HepG2 (cell line): ENCODE results near the gene CTSA. TPM values are rescaled to one million over a fixed set of nuclear protein-coding genes. Genes with fewer than 3 reads are reported as not detected.
A peak's percentile ranks its signal among the peaks of the same experiment; 100 is the strongest.

Source experiments
- ARID2 ChIP-seq: sonication (generic); formaldehyde crosslinking; IDR thresholded peaks from 2 replicates; pipeline ENCODE4 v1.8.1; 2022; ENCODE audit warnings: mild to moderate bottlenecking, missing genetic modification reagents, borderline replicate concordance
- CBFB ChIP-seq: sonication (generic); formaldehyde crosslinking; IDR thresholded peaks from 2 replicates; pipeline ENCODE4 v1.4.0; 2020; ENCODE audit warnings: missing genetic modification reagents
- EZH2 ChIP-seq: conservative IDR thresholded peaks from 2 replicates; pipeline ENCODE4 v1.6.1; 2012; ENCODE audit warnings: mild to moderate bottlenecking, low read depth, low read length, moderate library complexity
- HES4 ChIP-seq: sonication (generic); formaldehyde crosslinking; IDR thresholded peaks from 2 replicates; pipeline ENCODE4 v1.9.0; 2021; ENCODE audit warnings: mild to moderate bottlenecking, missing genetic modification reagents, borderline replicate concordance
- HINFP ChIP-seq: sonication (generic); formaldehyde crosslinking; IDR thresholded peaks from 2 replicates; pipeline ENCODE4 v1.4.0; 2020; ENCODE audit warnings: low read depth, mild to moderate bottlenecking, missing genetic modification reagents
- HMGXB3 ChIP-seq: sonication (generic); formaldehyde crosslinking; IDR thresholded peaks from 2 replicates; pipeline ENCODE4 v1.4.0; 2020; ENCODE audit warnings: missing genetic modification reagents, borderline replicate concordance
- HNRNPUL1 ChIP-seq: fragments of 200-400 bp; formaldehyde crosslinking; IDR thresholded peaks from 2 replicates; pipeline ENCODE4 v1.6.1; 2017; ENCODE audit warnings: low read depth, mild to moderate bottlenecking, low read length, moderate library complexity
- IKZF1 ChIP-seq: fragments of 450-650 bp; IDR thresholded peaks from 2 replicates; pipeline ENCODE4 v1.7.1; 2016
- KLF9 ChIP-seq: IDR thresholded peaks from 2 replicates; pipeline ENCODE4 v1.6.1; 2016; ENCODE audit warnings: low read depth
- KMT2A ChIP-seq: sonication (generic); formaldehyde crosslinking; IDR thresholded peaks from 2 replicates; pipeline ENCODE4 v1.4.0; 2020; ENCODE audit warnings: missing genetic modification reagents
- SKI ChIP-seq: fragments of 450-650 bp; IDR thresholded peaks from one replicate; pipeline ENCODE4 v1.6.1; 2018; ENCODE audit warnings: mild to moderate bottlenecking; ENCODE audit not compliant: partially characterized antibody
- SMAD3 ChIP-seq: sonication (generic); formaldehyde crosslinking; IDR thresholded peaks from 2 replicates; pipeline ENCODE4 v1.4.0; 2020; ENCODE audit warnings: missing genetic modification reagents
- TBX3 ChIP-seq: fragments of 450-650 bp; IDR thresholded peaks from 2 replicates; pipeline ENCODE4 v1.6.1; 2017; ENCODE audit warnings: antibody characterized with exemption, mild to moderate bottlenecking, inconsistent platforms, borderline replicate concordance
- ZFP1 ChIP-seq: IDR thresholded peaks from 2 replicates; pipeline ENCODE4 v1.6.1; 2016
- ZKSCAN5 ChIP-seq: sonication (generic); formaldehyde crosslinking; IDR thresholded peaks from 2 replicates; pipeline ENCODE4 v1.5.1; 2020; ENCODE audit warnings: mild to moderate bottlenecking, missing genetic modification reagents
- ZMYM3 ChIP-seq: sonication (generic); formaldehyde crosslinking; IDR thresholded peaks from 2 replicates; pipeline ENCODE4 v1.5.1; 2020; ENCODE audit warnings: mild to moderate bottlenecking, missing genetic modification reagents
- ZNF367 ChIP-seq: sonication (generic); formaldehyde crosslinking; IDR thresholded peaks from 2 replicates; pipeline ENCODE4 v1.4.0; 2020; ENCODE audit warnings: missing genetic modification reagents, borderline replicate concordance
- ZNF574 ChIP-seq: sonication (generic); formaldehyde crosslinking; IDR thresholded peaks from 2 replicates; pipeline ENCODE4 v1.4.0; 2020; ENCODE audit warnings: missing genetic modification reagents
- ZNF576 ChIP-seq: sonication (generic); formaldehyde crosslinking; IDR thresholded peaks from 2 replicates; pipeline ENCODE4 v1.4.0; 2020; ENCODE audit warnings: mild to moderate bottlenecking, missing genetic modification reagents
- ZNF580 ChIP-seq: IDR thresholded peaks from 2 replicates; pipeline ENCODE4 v1.6.1; 2016; ENCODE audit warnings: low read depth, borderline replicate concordance
- ZNF768 ChIP-seq: sonication (generic); formaldehyde crosslinking; IDR thresholded peaks from 2 replicates; pipeline ENCODE4 v1.4.0; 2020; ENCODE audit warnings: missing genetic modification reagents
- polyA plus RNA-seq, 8 experiments: library from polyadenylated mRNA; depleted of rRNA in 3 of 8; stranded (reverse) in 7 of 8; unstranded in 1 of 8; fragments of >200 nt; fragmentation: Illumina TruSeq in 4 of 8; extraction: Trizol in 4 of 8; gene quantifications; 2 replicates each; pipeline versions ENCODE4 v1.2.1 to v1.2.3, GENCODE V29; 2011 to 2016; ENCODE audit warnings: low read depth in 4 of 8, missing spikeins in 1 of 8, mixed read lengths in 1 of 8; ENCODE audit not compliant: insufficient read depth in 1 of 8
- total RNA-seq, 5 experiments: library from RNA; depleted of rRNA; stranded (reverse); fragments of >200 nt; fragmentation: Illumina TruSeq; extraction: Trizol; gene quantifications; 2 replicates each; pipeline ENCODE4 v1.2.3, GENCODE V29; 2016; ENCODE audit warnings: low read depth in 1 of 5

Gene CTSA
- total and polyA plus RNA-seq, 2 of the 13 experiments (the other 11 are each of a cell fraction or from before 2014, with no cell fraction given), result 202 to 231 TPM

GRCh38 chr20:45909817-45910669, 18.9 kb downstream of the CTSA start (continued):
- TF ChIP-seq HMGXB3 (no peak; the same call in 1 of the 2 replicates), CBFB (CRISPR knock-in tag) (no peak), EZH2 (no peak), KMT2A (CRISPR knock-in tag) (peak; percentile 39; the same call in 1 of the 2 replicates), KLF9 (CRISPR knock-in tag) (no peak), IKZF1 (no peak), ZMYM3 (CRISPR knock-in tag) (peak; percentile 44; the same call in 1 of the 2 replicates), HINFP (CRISPR knock-in tag) (no peak), ZNF580 (CRISPR knock-in tag) (no peak), ZFP1 (CRISPR knock-in tag) (no peak), ZNF574 (CRISPR knock-in tag) (peak; percentile 58; the same call in 1 of the 2 replicates), ARID2 (CRISPR knock-in tag) (no peak), HES4 (no peak), HNRNPUL1 (no peak), ZNF576 (CRISPR knock-in tag) (0 out of 2 replicates have a peak, but pooled peaks have one; percentile 24), TBX3 (no peak), ZKSCAN5 (CRISPR knock-in tag) (no peak), ZNF768 (no peak), SMAD3 (CRISPR knock-in tag) (no peak), SKI (peak; percentile 55), ZNF367 (no peak)
